ENCODE measurements around the gene TMEM156.
"Not testable (repeated sequence)": the region's sequence is repeated elsewhere in the genome, so short reads cannot be mapped to it uniquely, and the experiment has no call there.

The TMEM156 gene

DNA sequence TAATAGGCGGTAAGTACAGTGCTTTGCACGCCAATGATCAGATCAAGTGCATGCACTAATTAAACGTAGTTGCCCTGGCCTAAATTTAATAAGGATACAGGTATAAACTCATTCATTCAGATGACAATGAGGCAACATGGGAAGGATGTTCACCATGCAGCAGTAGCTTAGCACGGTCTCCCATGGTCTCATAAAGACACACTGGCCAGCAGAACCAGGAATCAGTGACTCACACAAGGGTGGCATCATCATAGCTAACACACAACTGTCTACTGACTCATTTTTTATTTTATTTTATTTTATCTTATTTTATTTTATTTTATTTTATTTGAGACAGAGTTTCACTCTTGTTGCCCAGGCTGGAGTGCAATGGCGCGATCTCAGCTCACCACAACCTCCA, 42.7 kb downstream of the TMEM156 start:
- no peak for DNase-seq

DNA sequence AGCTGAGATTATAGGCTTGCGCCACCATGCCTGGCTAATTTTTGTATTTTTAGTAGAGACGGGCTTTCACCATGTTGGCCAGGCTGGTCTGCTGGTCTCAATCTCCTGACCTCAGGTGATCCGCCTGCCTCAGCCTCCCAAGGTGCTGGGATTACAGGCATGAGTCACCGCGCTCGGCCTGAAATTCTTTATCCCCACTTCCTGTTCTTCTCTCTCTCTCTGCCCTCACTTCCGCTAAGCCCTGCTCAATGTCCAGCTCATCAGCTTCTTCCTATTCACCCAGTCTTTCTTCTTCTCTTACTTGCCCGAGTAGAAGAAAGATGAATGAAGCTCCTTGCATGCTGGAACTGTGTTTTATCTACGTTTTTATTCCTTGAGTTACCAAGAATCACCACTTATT, 43.9 kb downstream of the TMEM156 start:
- not testable (repeated sequence) for DNase-seq

DNA sequence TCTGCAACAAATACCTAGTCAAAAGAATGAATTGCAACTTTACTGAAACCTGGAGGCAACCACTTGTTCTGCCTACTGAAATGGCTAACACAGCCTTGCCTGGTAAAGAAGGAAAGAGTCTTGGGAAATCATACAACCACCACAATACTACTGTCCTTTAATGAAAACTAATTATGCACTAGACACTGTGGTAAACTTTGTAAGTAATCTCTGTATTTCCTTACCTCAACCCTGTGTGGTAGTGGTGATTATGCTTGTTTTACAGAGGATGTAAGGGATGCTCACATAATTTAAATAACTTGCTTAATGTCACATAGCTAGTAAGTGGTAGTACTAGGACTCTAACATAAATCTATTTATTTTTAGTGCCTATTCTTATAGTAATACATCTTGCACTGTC, 44.7 kb downstream of the TMEM156 start:
- no peak for DNase-seq

DNA sequence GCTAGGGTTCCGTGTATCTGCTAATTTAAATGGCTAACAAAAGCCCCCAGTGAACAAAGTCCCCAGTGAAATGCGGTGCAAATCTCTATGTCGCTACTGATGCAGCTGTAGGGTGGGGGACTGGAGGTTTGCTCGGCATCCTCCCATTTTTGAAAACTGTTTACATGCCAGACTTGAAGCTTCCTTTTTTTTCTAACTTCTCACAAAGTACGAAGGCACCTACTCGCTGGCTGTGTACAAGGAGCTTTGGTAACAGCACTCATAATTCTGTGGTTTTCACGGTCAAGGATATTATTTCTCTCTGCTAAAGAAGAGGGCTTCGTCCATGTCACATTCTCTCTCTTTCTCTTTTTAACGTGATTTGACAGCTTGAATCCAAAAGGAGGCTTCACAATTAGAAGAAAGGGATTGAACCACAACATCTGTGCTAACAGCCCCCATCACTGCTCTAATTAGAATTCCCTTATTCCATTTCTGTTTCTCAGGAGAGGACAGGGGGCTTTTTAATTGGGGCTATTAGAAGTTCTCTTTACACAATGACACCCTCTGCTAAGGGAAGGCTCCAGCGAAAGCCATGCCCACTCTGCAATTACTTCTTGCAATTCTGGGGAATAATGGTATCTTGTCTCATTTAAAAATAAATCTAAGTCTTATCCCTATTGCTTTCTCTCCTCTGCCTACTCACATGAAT, 46.7 kb downstream of the TMEM156 start:
- peak; percentile 10 for DNase-seq

DNA sequence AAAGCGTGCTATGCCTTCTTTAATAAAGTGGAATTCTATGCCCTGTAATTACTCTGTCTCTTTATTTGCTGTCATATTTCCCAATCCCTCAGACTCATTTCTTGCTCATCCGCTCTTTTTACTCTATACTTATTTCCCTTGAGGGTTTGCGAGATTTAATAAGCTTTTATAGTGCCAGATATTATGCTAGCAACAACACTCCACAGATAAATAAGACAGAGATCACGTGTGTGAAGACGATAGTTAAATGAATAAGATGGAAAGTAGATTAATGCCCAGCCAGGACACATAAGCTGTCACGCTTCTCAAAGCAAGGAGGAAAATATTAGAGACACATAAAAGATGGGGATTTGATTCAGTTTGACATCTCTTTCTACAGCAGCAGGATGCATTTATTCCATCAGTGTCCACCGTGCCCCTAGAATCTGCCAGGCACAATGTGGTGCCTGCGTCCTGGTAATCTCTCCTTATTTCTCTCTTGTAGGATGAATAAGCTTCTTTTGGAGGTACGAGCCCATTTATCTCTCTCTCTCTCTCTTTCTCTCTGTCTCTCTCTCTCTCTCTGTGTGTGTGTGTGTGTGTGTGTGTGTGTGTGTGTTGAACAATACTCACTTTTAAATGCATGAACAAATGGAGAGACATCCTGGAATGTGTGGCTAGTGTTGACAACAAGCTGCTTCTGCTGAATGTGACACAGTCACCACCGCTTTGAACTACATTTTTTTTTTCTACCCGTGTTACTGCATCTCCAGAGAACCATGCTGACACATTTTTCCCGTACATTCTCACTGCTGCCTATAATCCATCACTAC, 48.2 kb downstream of the TMEM156 start:
- DNase-seq: peak; percentile 8

DNA sequence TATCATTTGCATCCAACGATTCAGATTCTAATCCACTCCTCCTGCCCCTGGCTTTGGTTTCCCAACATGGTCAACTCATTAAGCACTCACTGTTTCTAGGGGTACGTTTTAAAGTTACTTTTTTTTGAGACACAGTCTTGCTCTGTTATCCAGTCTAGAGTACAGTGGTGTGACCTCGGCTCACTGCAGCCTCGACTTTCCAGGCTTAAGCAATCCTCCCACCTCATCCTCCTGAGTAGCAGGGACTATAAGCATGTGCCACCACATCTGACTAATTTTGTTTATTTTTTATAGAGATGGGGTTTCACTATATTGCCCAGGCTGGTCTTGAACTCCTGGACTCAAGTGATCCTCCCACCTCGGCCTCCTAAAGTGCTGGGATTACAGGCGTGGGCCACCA, 48.9 kb downstream of the TMEM156 start:
- DNase-seq: no peak

DNA sequence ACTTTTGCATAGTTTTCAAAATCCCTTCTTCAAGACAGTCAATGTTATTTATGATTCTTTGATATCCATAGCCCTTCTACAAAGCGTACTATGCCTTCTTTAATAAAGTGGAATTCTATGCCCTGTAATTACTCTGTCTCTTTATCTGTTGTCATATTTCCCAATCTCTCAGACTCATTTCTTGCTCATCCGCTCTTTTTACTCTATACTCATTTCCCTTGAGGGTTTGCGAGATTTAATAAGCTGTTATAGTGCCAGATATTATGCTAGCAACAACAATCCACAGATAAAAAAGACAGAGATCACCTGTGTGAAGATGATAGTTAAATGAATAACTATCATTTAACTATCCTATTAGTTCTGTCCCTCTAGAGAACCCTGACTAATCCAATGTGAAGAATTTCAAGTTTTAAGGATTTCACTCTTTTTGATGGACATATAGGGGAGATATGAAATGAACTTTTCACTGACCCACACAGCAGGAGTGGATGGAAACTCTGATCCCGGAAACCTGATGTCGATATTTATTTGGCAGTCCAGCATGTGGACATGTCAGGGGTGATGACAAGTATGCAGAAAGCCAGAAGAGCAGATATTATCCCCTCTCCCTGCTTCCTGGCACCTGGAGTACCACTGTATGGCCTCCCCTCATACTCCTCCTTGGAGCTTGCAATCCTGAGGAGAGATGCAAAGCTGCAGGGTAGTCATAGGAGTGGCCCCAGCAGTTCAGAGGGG, 49.7 kb downstream of the TMEM156 start:
- DNase-seq: no peak

DNA sequence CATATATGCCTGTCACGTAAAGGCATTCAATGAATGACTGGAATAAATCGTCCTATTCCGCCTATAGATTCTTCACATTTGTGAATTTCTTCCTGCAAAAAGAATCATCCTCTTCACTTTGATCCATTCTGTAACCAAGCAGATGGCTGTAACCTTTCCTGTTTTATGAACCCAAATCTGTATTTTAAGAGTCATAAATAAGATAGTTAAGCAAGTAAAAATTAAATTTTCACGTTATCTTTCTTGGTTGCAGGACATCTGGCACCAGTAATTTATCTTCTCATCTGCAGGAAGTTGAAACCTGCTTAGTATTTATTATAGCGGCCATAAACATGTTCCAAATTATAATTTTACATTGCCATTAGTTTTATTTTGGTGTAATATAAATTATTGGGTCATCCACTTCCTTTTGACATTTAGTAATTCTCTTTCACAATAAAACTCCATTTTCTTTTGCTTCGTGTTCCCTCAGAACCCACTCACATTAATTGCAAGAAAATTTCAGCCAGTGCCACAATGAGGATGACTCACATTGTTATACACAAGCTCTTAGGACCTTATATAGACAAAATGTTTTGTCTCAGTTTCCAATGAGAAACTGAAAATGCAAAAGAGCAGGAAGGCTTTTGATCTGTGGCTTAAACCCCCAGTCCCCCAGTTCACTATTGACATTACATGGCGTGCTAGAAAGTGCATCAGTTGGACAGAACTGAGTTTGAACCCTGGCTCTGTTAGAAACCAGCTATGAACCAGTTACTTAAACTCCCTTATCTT, 51.1 kb downstream of the TMEM156 start:
- DNase-seq: no peak

DNA sequence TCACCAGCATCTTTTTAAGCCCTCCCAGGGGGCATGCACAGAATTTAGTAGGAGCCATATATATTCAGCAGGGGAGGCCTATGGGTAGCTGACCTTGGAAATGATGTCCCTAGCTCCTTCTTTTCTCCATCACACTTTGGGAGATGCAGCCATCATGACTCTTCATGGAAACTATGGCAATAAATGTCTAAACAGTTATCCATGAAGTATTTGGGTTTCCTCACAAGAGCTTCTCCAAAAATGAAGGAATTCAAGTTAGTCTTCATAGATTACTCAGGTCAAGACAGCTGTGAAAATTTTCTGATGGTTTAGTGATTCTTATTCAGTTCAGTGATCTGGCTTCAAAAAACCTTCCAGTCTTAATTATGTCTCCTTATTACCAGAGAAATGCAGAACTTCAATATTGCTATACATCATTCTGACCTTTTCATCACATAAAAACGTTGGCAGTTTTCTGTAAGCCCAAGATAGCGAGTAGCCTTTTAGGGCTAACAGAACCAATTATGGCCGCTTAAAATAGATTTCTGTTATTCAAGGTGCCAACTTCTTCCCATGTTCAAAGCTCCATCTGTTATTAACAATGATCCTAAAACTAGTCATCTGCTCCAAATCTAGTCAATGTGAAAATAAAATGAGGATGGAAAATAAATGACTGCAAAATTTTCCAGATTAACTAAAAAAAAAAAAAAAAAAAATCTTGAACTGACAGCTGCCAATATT, 52.5 kb downstream of the TMEM156 start:
- DNase-seq: no peak

DNA sequence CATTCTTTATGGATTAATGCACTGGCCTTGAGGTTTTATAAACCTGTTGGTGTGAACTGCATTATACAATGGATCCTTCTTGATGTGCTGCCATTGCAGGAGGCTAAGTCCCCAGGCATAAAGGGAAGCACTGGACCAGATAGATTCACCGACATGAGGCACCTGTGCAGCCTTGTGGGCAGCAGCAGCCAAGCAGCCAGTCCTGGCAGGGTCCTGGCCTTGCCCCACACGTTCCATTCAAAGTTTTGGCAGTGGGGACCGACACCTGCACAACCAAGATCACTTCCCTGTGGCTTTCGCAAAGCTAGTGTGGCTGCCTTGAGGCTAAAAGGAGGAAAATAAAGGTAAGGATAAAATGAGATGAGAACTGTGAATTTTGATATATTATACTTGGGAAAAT, 53.1 kb downstream of the TMEM156 start:
- no peak for DNase-seq

DNA sequence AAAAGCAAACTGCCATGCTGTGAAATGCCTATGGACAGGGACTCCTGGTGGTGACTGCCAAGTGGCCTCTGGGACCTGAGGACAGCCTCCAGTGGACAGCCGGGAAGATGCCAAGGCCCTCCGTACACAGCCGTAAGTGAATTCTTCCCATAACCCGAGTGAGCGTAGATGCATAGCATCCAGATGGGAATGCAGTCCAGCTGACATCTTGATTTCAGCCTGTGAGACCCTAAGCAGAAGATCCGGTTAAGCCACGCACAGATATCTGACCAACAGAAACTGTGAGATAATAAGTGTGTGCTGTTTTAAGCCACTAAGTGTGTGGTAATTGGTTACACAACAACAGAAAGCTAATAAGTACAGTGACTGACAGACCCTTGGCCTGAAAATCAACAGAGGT, 55.9 kb downstream of the TMEM156 start:
- DNase-seq: no peak

DNA sequence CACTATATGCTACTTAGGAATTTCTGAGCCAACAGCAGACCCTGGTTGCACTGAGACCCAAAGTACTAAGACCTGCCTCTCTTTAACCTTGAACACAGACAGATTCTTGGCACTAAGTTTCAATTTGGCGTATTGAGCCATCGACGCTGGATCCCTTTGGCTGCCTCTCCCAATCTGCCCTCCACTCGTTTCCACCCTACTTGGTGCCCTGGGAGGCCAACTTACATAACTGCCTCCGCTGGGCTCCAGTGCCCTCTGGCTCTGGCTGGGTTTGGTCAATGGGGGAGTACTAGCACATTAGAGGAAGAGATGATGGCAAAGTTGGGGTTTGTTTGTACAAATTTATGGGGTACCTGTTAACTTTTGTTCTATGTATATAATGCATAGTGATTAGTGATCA, 63.5 kb downstream of the TMEM156 start:
- no peak for DNase-seq

DNA sequence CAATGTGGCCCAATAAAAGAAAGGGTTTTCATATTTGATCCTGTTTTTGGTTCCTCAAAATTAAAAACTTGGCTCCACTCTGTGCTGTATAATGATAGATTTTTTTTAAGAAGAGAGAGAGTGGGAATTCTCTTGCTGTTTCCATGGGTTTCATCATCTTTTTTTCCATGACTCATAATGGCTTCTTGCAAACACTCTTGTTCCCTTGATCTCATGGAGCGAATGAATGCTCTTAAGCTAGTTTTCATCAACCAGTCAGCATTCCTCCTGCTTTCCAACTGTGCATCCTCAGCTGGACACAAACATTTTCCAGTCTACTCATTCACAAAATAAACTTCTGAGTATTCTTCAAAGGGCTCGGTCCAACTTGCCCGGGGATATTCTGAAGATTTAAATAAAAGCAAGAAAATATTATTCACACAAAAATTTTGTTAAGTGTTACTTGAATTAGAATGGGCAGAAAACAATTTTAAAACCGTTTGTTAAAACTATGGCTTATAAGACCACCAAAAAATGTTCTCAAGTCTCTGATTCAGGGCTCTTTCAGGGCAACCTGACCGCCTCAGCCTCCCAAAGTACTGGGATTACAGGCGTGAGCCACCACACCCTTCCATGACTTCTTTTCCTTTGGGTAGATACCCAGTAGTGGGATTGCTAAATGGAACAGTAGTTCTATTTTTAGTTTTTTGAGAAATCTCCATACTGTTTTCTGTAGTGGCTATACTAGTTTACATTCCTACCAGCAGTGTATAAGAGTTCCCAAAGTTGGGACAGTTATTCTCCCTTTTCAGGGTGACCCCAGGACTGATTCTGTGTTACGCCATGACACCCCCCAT, 64.7 kb downstream of the TMEM156 start:
- no peak for DNase-seq

DNA sequence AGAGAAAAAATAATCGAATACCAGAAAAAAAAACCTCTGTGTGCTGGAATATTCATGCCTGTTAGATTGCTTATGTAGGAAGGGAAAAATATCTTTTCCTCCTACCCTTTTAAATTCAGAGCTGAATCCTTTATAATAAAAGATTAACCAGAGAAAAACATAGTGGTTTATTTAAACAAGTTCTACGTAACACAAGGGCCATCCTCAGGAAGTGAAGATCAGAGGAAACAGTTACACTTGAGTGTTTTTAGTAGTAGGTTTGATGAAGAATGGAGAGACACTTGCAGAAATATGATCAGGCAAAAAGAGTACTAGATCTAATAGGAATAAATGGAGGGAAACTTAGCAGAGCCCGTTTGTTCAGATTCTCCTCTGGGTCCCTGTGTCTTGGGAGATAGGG, 66.3 kb downstream of the TMEM156 start:
- DNase-seq: no peak

DNA sequence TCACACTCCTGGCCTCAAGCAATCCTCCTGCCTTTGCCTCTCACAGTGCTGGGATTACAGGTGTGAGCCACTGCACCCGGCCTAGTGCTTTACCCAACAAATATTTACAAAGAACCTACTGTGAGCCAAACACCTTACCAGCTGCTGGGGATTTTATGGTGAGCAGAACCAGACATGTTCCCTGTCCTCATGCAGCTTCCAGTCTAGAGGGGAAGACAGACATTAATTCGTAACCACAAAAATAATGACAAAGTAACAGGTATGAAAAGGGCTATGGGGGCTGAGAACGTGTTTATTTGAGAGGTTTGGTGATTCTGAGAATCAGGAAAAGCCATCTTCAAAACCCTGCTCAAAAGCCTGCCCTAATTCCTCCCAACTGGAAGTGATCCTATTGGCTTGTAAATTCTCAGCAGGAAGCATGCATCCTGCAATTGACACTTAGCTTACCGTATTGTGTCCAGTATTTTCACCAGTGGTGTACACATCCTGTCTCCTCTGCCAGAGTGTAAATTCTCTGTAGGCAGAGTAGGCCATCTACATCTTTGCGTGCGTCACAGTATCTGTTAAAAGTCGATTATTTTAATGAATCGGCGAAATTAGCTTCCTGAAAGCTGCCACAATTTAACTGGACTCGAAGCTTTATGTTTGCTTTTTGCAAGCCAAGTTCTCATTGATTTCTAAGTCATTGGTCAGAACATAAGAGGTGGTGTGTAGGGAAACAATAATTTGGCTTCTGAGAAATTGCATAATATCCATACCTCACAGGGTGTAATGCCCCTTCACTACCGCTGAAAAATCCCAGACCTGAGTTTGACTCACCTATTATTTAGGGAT, 67.0 kb downstream of the TMEM156 start:
- no peak for DNase-seq

DNA sequence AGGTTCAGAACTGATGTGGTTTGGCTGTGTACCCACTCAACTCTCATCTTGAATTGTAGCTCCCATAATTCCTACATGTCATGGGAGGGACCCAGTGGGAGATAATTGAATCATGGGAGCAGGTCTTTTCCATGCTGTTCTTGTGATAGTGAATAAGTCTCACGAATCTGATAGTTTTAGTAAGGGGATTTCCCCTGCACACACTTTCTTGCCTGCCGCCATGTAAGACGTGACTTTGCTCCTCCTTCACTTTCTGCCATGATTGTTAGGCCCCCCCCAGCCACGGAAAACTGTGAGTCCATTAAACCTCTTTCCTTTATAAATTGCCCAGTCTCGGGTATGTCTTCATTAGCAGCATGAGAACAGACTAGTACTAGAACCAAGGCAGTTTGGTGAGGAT, 73.0 kb downstream of the TMEM156 start:
- not testable (repeated sequence) for DNase-seq

DNA sequence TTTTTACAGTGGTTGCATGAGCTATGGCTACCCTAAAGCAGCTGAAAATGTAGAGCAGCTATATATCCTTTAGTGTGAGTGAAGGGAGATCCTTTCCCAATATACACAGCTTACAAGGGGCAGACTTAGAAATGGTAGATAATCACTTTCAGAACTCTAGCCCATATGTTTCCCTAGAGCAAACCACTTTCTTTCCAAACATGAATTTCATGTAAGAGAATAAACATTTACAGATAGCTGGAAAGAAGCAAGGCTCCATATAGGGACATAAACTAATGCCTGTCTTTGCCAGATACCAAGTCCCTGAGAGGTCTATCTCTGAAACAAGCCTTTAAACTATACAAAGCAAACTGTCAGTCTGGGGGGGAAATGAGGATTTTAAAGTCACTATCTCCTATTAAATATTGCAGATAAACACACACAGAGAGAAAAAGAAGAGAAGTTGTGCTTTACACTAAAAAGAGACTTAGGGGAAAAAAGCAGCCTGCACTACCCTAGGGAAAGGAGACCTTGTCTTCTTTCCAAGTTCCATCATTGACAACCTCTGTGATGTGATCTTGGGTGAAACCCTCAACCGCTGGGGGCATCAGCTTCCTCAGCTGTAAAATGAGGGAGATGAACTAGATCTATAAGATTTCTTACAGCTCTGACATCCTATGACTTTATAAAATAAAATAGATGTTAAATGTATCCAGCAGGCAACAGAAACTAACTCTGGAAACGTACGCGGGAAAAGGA, 73.6 kb downstream of the TMEM156 start:
- no peak for DNase-seq

DNA sequence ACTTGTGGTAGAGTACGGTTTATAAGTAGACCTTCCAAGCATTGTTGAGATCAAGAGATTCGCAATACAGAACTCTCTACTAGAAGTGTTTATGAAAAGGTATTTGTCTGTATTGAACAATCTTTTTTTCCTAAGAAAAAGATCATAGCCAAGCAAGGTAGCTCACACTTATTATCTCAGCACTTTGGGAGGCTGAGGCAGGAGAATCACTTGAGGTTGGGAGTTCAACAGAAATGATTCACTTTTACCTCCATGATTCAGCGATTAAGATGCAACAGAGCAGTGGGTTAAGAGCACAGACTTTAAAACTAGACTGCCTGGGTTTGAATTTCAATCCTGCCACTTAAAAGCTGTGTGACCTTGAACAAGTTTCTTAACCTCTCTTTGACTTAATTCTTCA, 74.3 kb downstream of the TMEM156 start:
- DNase-seq: no peak

DNA sequence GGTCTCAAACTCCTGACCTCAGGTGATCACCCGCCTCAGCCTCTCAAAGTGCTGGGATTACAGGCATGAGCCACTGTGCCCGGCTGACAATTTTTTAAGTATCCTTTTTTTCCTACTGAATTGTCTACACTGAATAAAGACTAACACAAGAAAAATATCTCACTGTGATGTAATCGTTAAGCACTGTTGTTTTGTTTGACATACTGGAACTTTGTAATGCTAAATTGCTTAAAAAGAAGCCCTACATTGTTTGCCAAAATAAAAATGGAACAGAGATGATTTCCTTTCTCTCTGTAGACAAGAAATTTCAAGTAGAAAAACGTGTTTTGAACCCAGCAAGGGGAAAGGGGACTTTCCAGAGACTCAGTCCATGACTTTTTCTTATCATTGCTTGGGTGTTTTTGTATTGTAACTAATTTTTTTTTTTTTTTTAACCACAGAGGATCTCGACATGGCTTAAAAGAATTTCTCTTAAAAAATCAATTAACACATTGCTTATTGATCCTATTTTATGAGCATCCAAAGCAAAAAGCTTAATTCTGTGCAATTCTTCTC, 74.9 kb downstream of the TMEM156 start:
- no peak for DNase-seq

All from CD4-positive, alpha-beta T cell treated with Interleukin-17A for 4 hours (primary cell).